Osteocyte (in vitro differentiated cells): ENCODE data around the gene CPSF3. TPM values are rescaled to one million over a fixed set of nuclear protein-coding genes. Genes with fewer than 3 reads are reported as not detected.

Source experiments
- DNase-seq: peaks from one replicate; pipeline ENCODE4 v3.0.0; 2021; ENCODE audit warnings: mixed read lengths; ENCODE audit not compliant: unreplicated experiment; ENCODE audit errors: extremely low spot score
- H3K27ac Mint-ChIP-seq: one replicate; pipeline ENCODE4 v1.8.0; 2021; ENCODE audit warnings: mild to moderate bottlenecking, mixed read lengths; ENCODE audit not compliant: unreplicated experiment
- H3K27me3 Mint-ChIP-seq: one replicate; pipeline ENCODE4 v1.8.0; 2021; ENCODE audit warnings: mixed read lengths; ENCODE audit not compliant: unreplicated experiment
- H3K36me3 Mint-ChIP-seq: one replicate; pipeline ENCODE4 v1.8.0; 2021; ENCODE audit warnings: mixed read lengths; ENCODE audit not compliant: unreplicated experiment
- H3K4me1 Mint-ChIP-seq: one replicate; pipeline ENCODE4 v1.8.0; 2021; ENCODE audit warnings: mixed read lengths; ENCODE audit not compliant: unreplicated experiment
- H3K4me3 Mint-ChIP-seq: one replicate; pipeline ENCODE4 v1.8.0; 2021; ENCODE audit warnings: mild to moderate bottlenecking, moderate library complexity, mixed read lengths; ENCODE audit not compliant: unreplicated experiment
- H3K9me3 Mint-ChIP-seq: one replicate; pipeline ENCODE4 v1.8.0; 2021; ENCODE audit warnings: mixed read lengths; ENCODE audit not compliant: unreplicated experiment
- total RNA-seq: library from RNA; stranded (reverse); gene quantifications from 2 replicates; pipeline ENCODE4 v1.2.1, GENCODE V29; 2021
- TF ChIP-seq, protein P1 (sequence below): fragments of 200-600 bp; sonication (generic); IDR thresholded peaks from 2 replicates; pipeline ENCODE4 v1.5.0; 2021; ENCODE audit warnings: antibody characterized with exemption, mild to moderate bottlenecking, moderate library complexity

CPSF3 gene
- total RNA-seq, 1 donor from 2014 or later, result 27.7 TPM

DNA sequence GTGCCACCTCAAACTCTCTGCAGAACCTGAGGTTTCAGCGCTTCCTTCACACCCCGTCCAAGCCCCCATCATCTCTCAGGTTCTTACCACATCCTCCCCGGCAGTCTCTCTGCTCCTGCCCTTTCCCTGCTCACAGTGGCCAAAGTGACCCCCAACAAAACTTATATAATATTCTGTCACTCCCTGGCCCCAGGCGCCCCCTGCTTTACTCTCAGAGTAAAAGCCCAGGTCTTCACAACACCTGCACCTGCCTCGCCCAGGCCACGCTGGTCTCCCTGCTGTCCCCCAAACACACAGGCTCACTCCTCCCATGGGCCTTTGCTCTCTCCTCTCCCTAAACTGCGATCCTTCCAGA lies 6.5 kb upstream of the CPSF3 start:
- TF ChIP-seq, protein P1, sequence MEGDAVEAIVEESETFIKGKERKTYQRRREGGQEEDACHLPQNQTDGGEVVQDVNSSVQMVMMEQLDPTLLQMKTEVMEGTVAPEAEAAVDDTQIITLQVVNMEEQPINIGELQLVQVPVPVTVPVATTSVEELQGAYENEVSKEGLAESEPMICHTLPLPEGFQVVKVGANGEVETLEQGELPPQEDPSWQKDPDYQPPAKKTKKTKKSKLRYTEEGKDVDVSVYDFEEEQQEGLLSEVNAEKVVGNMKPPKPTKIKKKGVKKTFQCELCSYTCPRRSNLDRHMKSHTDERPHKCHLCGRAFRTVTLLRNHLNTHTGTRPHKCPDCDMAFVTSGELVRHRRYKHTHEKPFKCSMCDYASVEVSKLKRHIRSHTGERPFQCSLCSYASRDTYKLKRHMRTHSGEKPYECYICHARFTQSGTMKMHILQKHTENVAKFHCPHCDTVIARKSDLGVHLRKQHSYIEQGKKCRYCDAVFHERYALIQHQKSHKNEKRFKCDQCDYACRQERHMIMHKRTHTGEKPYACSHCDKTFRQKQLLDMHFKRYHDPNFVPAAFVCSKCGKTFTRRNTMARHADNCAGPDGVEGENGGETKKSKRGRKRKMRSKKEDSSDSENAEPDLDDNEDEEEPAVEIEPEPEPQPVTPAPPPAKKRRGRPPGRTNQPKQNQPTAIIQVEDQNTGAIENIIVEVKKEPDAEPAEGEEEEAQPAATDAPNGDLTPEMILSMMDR, result no peak
- Mint-ChIP-seq H3K4me1 (peaks cover 14% of the 10 kb centered on the region), H3K27ac (no peak overlapping the region), H3K9me3 (no peaks in the 10 kb centered on the region), H3K36me3 (peaks cover 26% of the 10 kb centered on the region), H3K4me3 (no peak overlapping the region), H3K27me3 (no peaks in the 10 kb centered on the region)
- DNase-seq, result no peak

DNA sequence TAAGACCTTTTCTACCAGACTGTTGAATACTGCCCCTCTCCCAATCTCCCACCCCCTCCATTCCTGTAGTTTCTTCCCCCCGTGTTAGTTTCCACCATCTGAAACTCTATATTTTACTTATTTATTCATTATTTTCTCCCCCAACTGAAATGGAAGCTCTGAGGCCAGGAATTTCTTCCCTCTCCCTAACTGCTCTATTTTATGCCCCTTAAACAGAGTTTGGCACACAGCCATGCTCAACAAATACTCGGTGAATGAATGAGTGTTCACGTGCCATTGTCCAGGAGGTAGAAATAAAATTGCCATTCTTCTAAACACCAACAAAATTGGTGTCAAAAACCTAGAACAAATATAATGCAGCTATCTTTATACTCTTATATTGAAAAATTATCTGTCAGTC lies 5.7 kb upstream of the CPSF3 start:
- H3K27me3 Mint-ChIP-seq, result no peaks in the 10 kb centered on the region
- TF ChIP-seq, protein P1, result no peak
- H3K4me3 Mint-ChIP-seq, result no peak overlapping the region

DNA sequence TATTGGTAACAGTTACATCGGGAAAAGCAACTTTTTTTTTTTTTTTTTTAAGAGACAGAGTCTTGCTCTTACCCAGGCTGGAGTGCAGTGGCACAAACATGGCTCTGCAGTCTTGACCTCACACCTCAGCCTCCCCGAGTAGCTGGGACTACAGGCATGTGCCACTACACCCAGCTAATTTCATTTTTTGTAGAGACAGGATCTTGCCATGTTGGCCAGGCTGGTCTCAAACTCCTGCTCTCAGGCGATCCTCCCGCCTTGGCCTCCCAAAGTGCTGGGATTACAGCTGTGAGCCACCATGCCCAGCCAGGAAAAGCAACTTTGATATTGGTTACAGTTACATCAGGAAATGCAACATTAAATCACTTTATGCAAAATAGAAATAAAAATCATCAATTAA lies 4.7 kb upstream of the CPSF3 start:
- TF ChIP-seq, protein P1, result no peak
- no peaks in the 10 kb centered on the region for H3K9me3 Mint-ChIP-seq
- H3K27ac Mint-ChIP-seq, result no peak overlapping the region
- H3K4me3 Mint-ChIP-seq, result no peak overlapping the region
- DNase-seq, result no peak
- peaks cover 21% of the 10 kb centered on the region for H3K36me3 Mint-ChIP-seq
- no peaks in the 10 kb centered on the region for H3K27me3 Mint-ChIP-seq
- peaks cover 21% of the 10 kb centered on the region for H3K4me1 Mint-ChIP-seq

More for the DNA sequence above, 5.7 kb upstream of the CPSF3 start:
- Mint-ChIP-seq H3K4me1 (peaks cover 21% of the 10 kb centered on the region), H3K9me3 (no peaks in the 10 kb centered on the region), H3K27ac (no peak overlapping the region), H3K36me3 (peaks cover 22% of the 10 kb centered on the region)
- DNase-seq, result no peak

DNA sequence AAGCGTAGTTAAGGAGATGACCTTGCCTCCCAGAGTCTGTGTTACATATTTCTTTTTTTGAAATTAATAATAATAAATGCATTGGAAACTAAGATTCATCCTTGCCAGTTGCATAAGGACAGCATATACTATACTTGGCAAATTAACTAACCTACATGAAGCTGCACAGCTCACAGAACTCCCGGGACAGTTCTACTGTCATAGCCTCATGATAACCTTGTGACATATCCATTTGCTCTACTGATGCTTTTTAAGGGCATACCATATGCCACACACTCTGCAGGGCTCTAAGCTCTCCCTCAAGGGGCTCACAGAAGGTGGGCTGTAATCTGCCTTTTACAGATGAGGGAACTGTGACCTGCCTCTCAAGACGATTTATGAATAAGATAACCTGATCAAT lies 3.9 kb upstream of the CPSF3 start:
- no peak overlapping the region for H3K4me3 Mint-ChIP-seq
- H3K27ac Mint-ChIP-seq, result no peak overlapping the region
- H3K27me3 Mint-ChIP-seq, result no peaks in the 10 kb centered on the region
- H3K9me3 Mint-ChIP-seq, result no peaks in the 10 kb centered on the region
- DNase-seq, result no peak
- H3K4me1 Mint-ChIP-seq, result peaks cover 21% of the 10 kb centered on the region
- TF ChIP-seq, protein P1, result no peak
- peaks cover 16% of the 10 kb centered on the region for H3K36me3 Mint-ChIP-seq

DNA sequence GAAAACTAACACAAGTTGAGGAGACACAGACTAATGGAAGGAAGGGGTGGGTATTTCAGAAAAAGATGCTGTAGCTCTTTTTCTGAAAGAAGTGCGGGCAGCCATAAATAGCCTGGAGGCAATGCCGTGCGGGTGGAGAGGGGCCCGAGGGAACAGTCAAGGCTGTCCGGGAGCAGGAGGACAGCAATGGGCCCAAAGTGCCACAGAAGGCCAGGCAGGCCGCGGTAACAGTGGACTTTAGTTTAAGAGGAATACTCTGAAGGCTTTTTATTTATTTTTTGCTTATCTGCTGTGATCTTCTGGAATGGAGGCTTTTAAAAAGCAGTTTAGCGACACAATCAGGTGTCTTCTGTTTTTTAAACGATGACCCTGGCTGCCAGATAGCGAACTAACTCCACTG lies 3.0 kb upstream of the CPSF3 start:
- no peak for DNase-seq
- Mint-ChIP-seq H3K4me1 (peaks cover 21% of the 10 kb centered on the region), H3K9me3 (no peaks in the 10 kb centered on the region), H3K27ac (peak overlapping the region; percentile 5), H3K36me3 (peaks cover 16% of the 10 kb centered on the region), H3K27me3 (no peaks in the 10 kb centered on the region), H3K4me3 (peak overlapping the region; percentile 23)
- TF ChIP-seq, protein P1, result no peak
